GM19438 (cell line): ENCODE data around the gene MUC20.
"Not testable (repeated sequence)": the region's sequence is repeated elsewhere in the genome, so short reads cannot be mapped to it uniquely, and the experiment has no call there.

ENCODE experiments used
- ATAC-seq: cut with Tn5 transposase; IDR thresholded peaks from one replicate; pipeline ENCODE4 v1.9.1; 2021; ENCODE audit warnings: low read depth; ENCODE audit not compliant: unreplicated experiment

MUC20 gene

DNA sequence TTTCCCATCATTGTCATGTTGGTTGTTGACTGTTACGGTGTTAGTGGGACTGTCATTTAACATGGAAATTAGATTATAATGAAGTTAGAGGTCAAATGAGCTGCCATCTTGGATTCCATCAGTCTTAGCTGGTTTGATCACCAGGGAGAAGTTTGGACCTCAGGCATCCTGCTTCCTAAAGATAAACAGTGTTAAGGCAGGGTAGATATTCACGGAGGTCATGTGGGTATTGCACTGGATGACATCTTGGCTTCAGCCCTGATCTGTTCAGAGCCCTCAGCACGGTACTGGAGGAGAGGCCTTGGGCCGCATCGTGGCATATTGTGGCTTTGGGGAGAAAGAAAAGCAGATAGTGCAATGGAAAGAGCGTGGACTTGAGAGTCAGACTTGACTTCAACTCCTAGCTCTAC, 11.1 kb upstream of the MUC20 start:
- ATAC-seq, result no peak

DNA sequence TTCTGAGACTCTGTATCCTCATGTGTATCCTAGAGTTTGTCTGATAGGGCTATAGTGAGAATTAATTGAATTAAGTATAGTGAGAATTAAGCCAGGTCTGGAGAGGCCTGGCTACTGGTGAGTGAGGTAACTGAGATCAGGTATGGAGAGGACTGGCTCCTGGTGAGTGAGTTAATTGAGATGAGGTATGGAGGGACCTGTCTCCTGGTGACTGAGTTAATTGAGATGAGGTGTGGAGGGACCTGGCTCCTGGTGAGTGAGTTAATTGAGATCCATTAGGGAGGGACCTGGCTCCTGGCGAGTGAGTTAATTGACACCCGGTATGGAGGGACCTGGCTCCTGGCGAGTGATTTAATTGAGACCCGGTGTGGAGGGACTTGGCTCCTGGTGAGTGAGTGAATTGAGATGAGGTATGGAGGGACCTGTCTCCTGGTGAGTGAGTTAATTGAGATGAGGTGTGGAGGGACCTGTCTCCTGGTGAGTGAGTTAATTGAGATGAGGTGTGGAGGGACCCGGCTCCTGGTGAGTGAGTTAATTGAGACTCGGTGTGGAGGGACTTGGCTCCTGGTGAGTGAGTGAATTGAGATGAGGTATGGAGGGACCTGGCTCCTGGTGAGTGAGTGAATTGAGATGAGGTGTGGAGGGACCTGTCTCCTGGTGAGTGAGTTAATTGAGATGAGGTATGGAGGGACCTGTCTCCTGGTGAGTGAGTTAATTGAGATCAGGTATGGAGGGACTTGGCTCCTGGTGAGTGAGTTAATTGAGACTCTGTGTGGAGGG, 10.5 kb upstream of the MUC20 start:
- not testable (repeated sequence) for ATAC-seq

DNA sequence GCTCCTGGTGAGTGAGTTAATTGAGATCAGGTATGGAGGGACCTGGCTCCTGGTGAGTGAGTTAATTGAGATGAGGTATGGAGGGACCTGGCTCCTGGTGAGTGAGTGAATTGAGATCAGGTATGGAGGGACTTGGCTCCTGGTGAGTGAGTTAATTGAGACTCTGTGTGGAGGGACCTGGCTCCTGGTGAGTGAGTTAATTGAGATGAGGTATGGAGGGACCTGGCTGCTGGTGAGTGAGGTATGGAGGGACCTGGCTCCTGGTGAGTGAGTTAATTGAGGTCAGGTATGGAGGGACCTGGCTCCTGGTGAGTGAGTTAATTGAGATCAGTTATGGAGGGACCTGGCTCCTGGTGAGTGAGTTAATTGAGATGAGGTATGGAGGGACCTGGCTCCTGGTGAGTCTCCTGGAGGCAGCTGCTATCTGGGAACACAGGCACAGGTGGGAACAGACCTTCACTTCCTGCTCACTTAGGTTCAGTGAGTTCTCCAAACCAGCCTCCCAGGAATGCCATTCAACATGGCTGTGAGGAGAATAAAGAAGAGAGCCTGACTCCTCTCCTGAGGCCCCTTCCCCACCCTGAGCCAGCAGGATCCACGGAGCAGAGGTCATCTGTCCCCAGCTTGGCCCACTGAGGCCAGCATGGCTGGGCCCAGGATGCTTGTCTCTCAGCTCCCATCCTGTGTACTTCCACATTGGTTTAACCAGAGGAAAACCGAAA, 9.5 kb upstream of the MUC20 start:
- ATAC-seq, result not testable (repeated sequence)

DNA sequence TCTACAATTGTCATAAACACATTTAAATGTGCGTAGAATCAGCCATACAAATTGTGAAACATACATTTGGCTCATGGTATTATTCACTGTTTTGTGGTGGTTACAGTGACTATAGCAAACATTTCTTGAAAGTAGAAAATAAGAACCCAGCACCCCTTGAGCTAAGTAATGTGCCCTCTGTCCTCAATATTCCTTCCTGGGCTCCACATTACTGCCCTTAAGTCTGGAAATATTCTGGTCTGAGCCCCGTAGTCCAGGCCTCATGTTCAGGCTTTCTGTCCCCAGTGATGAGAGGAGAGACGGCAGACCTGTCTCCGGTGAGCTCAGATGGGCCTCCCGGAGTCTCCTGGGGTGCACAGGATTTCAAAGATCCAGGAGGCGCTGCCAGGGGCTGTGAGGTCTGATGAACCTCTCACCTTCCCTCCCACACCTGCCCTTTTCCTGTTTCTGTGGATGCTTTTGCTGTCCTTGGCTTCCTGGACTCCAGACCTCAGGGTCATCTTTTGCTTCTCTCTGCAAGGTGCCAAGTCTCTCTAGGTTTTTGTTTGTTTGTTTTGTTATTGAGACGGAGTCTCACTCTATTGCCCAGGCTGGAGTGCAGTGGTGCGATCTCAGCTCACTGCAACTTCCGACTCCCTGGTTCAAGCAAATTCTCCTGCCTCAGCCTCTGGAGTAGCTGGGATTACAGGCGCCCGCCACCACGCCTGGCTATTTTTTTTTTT, 8.8 kb upstream of the MUC20 start:
- no peak for ATAC-seq

DNA sequence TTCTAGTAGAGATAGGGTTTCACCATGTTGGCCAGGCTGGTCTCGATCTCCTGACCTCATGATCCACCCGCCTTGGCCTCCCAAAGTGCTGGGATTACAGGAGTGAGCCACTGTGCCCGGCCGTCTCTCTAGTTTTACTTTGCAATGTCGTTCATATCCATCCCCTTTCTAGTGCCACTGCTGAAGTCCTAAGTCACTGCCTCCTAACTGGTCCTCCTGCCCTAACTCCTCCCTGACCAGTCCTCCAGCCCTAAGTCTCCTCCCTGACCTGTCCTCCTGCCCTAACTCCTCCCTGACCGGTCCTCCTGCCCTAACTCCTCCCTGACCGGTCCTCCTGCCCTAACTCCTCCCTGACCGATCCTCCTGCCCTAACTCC, 8.3 kb upstream of the MUC20 start:
- ATAC-seq, result not testable (repeated sequence)

DNA sequence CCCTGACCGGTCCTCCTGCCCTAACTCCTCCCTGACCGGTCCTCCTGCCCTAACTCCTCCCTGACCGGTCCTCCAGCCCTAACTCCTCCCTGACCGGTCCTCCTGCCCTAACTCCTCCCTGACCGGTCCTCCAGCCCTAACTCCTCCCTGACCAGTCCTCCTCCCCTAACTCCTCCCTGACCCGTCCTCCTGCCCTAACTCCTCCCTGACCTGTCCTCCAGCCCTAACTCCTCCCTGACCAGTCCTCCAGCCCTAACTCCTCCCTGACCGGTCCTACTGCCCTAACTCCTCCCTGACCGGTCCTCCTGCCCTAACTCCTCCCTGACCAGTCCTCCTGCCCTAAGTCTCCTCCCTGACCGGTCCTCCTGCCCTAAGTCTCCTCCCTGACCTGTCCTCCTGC, 7.6 kb upstream of the MUC20 start:
- ATAC-seq, result not testable (repeated sequence)

DNA sequence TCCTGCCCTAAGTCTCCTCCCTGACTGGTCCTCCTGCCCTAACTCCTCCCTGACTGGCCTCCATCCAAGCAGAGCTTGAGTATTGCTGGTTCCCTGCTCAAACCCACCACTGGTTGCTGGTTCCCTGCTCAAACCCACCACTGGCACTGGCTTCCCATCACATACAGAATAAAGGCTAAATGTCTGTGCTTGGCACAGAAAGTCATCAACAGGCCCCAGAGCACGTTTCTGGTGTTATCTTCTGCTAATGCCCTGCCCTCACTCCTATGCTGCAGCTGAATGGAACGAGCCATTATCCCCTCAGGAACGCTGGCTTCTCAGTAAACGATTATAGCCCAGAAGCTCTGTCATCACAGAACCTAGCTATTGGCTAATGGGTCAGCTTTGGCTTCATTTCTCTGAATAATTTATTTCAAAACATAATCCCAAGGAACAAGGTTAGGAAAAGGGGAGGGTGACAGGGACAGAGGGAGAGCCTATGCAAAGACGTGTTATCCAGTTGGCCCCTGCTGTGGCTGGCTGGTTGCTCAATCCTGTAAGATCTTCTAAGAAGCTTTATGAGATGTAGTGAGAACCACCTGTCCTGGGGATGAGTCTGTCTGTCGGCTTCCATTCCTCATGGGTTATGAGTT, 6.3 kb upstream of the MUC20 start:
- ATAC-seq, result no peak

DNA sequence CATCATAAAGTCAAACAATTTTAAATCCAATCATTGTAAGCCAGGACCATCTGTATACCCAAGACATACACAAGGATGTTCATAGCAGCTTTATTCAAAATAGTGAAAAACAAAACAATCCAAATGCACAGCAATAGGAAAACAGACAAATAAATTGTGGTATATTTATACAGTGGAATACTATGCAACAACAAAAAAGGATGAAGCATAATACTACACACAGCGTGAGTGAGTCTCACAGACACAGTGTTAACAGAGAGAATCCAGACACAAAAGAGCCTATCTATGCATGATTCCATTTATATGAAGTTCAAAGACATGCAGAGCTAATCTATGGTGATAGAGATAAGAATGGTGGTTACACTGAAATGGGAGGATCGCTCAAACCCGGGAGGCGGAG, 5.6 kb upstream of the MUC20 start:
- ATAC-seq, result no peak

DNA sequence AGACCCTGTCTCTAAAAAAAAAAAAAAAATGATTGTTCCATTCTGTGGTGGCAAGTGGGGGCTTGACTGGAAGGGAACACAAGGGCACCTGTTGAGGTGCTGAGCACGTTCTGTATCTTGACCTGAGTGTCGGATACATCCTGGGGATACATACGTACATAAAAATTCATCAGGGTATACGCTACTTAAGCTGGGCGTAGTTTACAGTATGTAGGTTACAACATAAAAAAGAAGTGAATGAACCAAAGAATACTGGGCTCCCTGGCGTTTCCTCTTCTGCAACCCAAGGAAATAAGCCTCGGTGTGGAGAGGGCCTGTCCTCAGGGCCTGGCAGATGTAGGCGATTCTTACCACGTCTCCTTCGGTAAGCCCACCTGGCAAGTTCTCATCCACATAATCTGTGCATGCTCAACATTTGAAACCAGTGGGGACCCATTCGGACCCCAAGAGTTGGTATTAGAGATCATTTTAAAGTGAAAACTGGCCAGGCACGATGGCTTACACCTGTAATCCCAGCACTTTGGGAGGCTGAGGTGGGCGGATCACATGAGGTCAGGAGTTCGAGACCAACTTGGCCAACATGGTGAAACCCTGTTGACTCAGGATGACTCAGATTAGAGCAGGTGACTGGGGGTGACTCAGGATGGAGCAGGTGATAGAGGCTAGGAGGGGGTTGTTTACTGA, 5.1 kb upstream of the MUC20 start:
- no peak for ATAC-seq

DNA sequence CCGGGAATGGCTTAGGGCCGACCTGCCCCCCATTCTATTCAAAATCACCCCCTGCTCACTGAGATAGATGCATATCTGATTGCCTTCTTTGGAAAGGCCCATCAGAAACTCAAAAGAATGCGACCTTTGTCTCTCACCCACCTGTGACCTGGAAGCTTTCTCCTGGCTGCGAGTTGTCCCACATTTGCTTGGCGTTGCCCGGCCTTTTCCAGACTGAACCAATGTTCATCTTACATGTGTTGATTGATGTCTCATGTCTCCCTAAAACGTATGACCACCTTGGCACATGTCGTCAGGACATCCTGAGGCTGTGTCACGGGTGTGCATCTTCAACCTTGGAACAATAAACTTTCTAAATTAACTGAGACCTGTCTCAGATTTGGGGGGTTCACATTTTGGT, 3.4 kb upstream of the MUC20 start:
- no peak for ATAC-seq

DNA sequence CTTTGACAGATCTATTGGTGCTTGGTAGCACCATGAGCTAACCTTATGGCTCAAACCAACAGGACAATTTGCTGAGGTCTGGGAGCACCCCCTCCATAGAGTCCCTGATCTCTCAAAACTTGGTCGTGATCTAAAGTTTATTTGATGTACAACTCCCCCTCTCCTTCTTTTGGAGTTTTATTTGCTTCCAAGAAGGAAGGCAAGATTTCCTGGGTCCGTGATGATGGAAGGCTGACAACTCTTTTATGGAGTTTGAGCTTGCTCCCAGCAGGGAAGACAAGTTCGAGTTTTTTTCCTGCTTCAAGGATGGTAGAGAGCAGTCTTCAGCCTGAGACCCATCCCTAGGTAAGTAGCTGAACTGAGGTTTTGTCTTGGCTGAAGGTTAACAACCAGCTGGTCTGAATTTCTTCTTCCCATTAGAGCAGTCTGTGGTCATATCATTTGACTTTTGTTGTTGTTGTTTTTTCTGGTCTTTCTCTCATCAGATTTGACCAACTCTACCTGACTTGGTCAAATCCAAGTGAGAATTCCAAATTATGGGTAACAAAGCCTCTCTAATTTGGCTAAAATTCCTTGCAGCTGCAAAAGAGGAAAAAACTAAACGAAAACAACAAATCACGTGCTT, 2.8 kb upstream of the MUC20 start:
- no peak for ATAC-seq

DNA sequence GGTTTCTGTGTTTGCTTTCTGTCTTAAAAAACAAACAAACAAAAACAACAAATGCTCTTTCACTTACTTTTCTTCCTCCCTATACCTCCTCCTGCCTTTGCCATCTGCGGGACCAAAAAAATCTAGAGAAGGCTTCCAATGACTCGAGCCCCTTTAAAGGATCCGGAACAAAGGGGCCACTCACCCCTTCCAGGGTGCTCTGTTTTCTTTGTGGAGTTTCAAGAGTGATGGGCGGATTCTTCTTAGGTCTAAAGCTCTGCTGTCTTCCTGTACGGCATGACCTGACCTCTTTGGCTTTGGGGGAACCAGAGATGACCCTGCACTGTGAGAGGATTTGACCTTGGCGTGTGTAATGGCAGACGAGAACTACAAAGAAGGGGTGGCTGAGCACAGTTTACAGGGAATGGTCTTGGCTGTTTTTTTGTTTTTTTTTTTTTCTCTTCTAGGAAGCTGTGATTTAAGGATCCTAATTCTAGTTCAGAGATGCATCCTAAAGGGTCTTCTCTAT, 2.2 kb upstream of the MUC20 start:
- no peak for ATAC-seq

DNA sequence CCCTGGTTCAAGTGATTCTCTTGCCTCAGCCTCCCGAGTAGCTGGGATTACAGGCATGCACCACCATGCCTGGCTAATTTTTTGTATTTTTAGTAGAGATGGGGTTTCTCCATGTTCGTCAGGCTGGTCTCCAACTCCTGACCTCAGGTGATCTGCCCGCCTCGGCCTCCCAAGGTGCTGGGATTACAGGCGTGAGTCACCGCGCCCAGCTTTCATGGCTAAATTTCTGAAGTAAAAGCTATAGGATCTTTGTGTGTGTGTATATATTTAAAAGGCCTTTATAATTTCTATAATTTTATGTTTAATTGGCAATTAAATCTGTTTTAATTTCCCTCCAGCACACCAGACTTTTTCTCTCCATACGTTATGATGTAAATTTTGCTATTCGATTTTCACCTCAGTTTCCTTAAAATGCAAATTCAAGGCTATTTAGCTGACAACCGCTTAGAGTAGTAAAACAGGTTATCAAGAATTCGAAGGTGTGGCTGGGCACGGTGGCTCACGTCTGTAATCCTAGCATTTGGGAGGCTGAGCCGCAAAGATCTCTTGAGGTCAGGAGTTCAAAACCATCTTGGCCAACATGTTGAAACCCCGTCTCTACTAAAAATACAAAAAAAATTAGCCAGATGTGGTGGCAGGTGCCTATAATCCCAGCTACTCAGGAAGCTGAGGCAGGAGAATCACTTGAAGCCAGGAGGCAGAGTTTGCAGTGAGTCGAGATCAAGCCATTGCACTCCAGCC, 1.1 kb upstream of the MUC20 start:
- not testable (repeated sequence) for ATAC-seq

DNA sequence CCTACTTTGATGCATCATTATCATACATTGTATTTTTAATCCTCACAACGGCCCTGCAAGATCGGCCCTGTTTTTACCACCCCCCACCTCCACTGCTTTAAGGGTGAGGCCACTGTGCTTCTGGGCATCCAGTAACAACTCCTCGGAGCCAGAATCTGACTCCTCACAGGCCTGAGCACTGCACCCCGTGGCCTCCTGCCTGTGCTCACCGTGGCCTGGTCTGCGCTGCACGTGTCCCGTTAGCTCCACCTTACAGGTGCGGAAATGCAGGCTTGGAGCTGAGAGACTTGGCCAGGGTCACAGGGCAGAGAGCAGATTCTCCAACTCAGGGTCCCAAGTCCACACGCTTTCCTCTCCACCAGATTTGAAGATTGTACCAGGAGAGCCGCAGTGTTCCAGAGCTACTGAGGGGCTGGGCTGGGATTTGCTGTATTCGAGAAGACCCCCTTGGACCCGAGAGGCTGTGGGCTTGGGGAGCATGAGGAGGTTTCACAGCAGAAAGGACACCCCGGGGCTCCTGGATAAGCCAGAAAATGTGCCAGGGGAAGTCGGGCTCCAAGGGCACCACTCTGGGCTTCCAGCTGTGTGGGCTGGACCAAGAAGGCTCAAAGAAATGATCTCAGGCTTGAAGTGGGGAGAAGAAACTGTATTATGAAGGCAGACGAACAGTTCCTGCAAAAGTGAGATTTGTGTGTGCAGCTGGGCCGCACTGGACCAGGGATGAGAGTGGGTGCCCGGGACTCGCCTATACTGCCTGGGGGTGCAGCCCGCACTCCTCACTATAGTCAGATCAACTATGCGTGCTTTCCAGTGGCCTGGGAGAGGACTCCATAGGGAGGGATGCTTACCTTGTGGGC, 1.6 kb downstream of the MUC20 start:
- not testable (repeated sequence) for ATAC-seq

DNA sequence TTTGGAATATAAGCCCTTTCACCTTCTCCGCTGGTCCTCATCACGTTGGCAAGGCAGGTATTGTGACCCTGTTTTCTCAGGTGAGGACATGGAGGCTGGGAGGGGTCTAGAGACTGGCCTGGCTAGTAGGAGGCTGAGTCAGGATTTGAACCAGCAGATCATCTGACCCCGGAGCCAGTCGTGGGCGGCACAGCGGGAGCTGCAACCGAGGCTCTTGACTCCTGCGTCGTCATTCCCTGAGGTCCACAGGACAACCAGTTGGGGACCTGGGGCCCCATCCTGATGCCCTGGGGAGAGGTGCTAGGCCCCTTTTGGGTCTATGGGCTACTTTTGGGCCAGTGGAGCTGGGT, 2.2 kb downstream of the MUC20 start:
- not testable (repeated sequence) for ATAC-seq

DNA sequence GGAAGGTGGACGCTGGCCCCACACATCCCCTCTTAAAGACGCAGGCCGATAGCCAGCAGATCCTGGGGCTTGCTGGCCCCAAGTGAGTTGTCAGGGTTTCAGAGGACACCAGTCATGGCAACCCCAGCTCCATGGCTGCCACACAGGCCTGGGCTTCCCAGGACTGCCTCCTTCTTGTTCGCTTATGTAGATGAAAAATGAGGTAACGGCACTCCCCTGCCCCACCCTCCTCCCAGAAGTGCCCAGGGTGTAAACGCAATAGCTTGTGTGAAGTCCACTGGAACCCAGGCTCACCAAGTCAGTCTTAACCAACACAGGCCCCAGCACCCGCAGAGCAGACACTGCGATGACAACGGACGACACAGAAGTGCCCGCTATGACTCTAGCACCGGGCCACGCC, 3.6 kb downstream of the MUC20 start:
- ATAC-seq, result not testable (repeated sequence)

DNA sequence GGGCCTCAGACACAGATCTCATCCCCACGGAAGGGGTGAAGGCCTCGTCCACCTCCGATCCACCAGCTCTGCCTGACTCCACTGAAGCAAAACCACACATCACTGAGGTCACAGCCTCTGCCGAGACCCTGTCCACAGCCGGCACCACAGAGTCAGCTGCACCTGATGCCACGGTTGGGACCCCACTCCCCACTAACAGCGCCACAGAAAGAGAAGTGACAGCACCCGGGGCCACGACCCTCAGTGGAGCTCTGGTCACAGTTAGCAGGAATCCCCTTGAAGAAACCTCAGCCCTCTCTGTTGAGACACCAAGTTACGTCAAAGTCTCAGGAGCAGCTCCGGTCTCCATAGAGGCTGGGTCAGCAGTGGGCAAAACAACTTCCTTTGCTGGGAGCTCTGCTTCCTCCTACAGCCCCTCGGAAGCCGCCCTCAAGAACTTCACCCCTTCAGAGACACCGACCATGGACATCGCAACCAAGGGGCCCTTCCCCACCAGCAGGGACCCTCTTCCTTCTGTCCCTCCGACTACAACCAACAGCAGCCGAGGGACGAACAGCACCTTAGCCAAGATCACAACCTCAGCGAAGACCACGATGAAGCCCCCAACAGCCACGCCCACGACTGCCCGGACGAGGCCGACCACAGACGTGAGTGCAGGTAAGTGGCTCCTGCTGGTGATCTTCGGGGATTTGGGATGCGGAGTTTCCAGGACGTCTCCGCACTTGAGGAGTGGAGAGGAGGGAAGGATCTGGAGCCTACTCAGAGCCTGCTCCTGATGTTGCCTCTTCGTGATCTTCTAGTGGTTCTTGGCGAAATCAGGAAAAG, 5.3 kb downstream of the MUC20 start:
- ATAC-seq, result not testable (repeated sequence)
